Neural progenitor cell (in vitro differentiated cells): ENCODE data around the gene CFAP43. TPM values are rescaled to one million over a fixed set of nuclear protein-coding genes. Genes with fewer than 3 reads are reported as not detected.

Experiments used
- DNase-seq: peaks from one replicate; pipeline ENCODE4 v3.0.0-alpha.2; 2016; ENCODE audit warnings: low spot score
- H2AFZ ChIP-seq: fragments of 200-600 bp; sonication (generic); replicated peaks from 2 replicates; pipeline ENCODE4 v1.6.1; 2016; ENCODE audit warnings: antibody characterized with exemption
- H3F3A ChIP-seq: fragments of 200-600 bp; sonication (generic); 2 replicates; pipeline ENCODE4 v1.6.1; 2016; ENCODE audit warnings: antibody characterized with exemption, low read depth
- H3K27ac ChIP-seq: fragments of 200-600 bp; sonication (generic); 2 replicates; pipeline ENCODE4 v1.5.1; 2016; ENCODE audit warnings: mild to moderate bottlenecking
- H3K27me3 ChIP-seq: fragments of 200-600 bp; sonication (generic); 2 replicates; pipeline ENCODE4 v1.6.1; 2016; ENCODE audit warnings: mild to moderate bottlenecking, moderate library complexity
- H3K36me3 ChIP-seq: fragments of 200-600 bp; sonication (generic); 2 replicates; pipeline ENCODE4 v1.5.1; 2016
- H3K4me1 ChIP-seq: fragments of 200-600 bp; sonication (generic); 2 replicates; pipeline ENCODE4 v1.6.1; 2016; ENCODE audit warnings: mixed run types
- H3K4me2 ChIP-seq: fragments of 200-600 bp; sonication (generic); 2 replicates; pipeline ENCODE4 v1.6.1; 2016
- H3K4me3 ChIP-seq: fragments of 200-600 bp; sonication (generic); 2 replicates; pipeline ENCODE4 v1.5.1; 2016
- H3K79me2 ChIP-seq: fragments of 200-600 bp; sonication (generic); 2 replicates; pipeline ENCODE4 v1.6.1; 2016; ENCODE audit warnings: low read depth
- H3K9ac ChIP-seq: fragments of 200-600 bp; sonication (generic); 2 replicates; pipeline ENCODE4 v1.6.1; 2016
- H3K9me3 ChIP-seq: fragments of 200-600 bp; sonication (generic); 2 replicates; pipeline ENCODE4 v1.5.1; 2016; ENCODE audit warnings: low read depth
- H4K20me1 ChIP-seq: fragments of 200-600 bp; sonication (generic); 2 replicates; pipeline ENCODE4 v1.6.1; 2016; ENCODE audit warnings: low read depth
- H3K27ac Mint-ChIP-seq: 3 replicates; pipeline ENCODE4 v1.8.0; 2021; ENCODE audit warnings: mixed read lengths
- H3K27me3 Mint-ChIP-seq: 2 replicates; pipeline ENCODE4 v1.8.0; 2022; ENCODE audit warnings: low read depth, mild to moderate bottlenecking, inconsistent platforms, moderate library complexity, mixed read lengths; ENCODE audit not compliant: insufficient read depth
- H3K36me3 Mint-ChIP-seq: 3 replicates; pipeline ENCODE4 v1.8.0; 2021; ENCODE audit warnings: mixed read lengths
- H3K4me1 Mint-ChIP-seq: 3 replicates; pipeline ENCODE4 v1.8.0; 2021; ENCODE audit warnings: mixed read lengths
- H3K4me3 Mint-ChIP-seq: 3 replicates; pipeline ENCODE4 v1.8.0; 2021; ENCODE audit warnings: mild to moderate bottlenecking, moderate library complexity, mixed read lengths
- H3K9me3 Mint-ChIP-seq: 3 replicates; pipeline ENCODE4 v1.8.0; 2020; ENCODE audit warnings: mixed read lengths
- CTCF ChIP-seq: fragments of 200-600 bp; sonication (generic); IDR thresholded peaks from 2 replicates; pipeline ENCODE4 v1.5.1; 2017; ENCODE audit warnings: antibody characterized with exemption, mild to moderate bottlenecking
- EZH2 ChIP-seq: fragments of 200-600 bp; sonication (generic); IDR thresholded peaks from 2 replicates; pipeline ENCODE4 v1.6.1; 2017; ENCODE audit warnings: antibody characterized with exemption, mild to moderate bottlenecking, moderate library complexity
- EZH2phosphoT487 ChIP-seq: fragments of 200-600 bp; sonication (generic); IDR thresholded peaks from 2 replicates; pipeline ENCODE4 v1.6.1; 2017; ENCODE audit warnings: antibody characterized with exemption
- total RNA-seq: library from RNA; depleted of rRNA; stranded (reverse); fragments of >200 nt; gene quantifications from 2 replicates; pipeline ENCODE4 v1.2.3, GENCODE V29; 2015; ENCODE audit warnings: low replicate concordance

CFAP43 gene
- total RNA-seq, 1 donor from 2014 or later = 2.7 TPM

GRCh38 chr10:104273899-104274575 lies 41.9 kb upstream of the CFAP43 start:
- Histone ChIP-seq H4K20me1 (no peaks in the 10 kb centered on the region), H3K79me2 (no peaks in the 10 kb centered on the region), H3K27me3 (peaks cover 5% of the 10 kb centered on the region), H3K4me3 (no peak overlapping the region), H3K36me3 (no peaks in the 10 kb centered on the region), H3K9me3 (no peaks in the 10 kb centered on the region), H2AFZ (peak overlapping the region; percentile 95), H3K27ac (no peak overlapping the region), H3K4me1 (no peaks in the 10 kb centered on the region), H3F3A (no peaks in the 10 kb centered on the region), H3K4me2 (peak overlapping the region; percentile 70), H3K9ac (no peak overlapping the region)
- Mint-ChIP-seq H3K36me3 (no peaks in the 10 kb centered on the region), H3K9me3 (no peaks in the 10 kb centered on the region), H3K4me3 (no peak overlapping the region), H3K27me3 (no peaks in the 10 kb centered on the region), H3K27ac (no peak overlapping the region), H3K4me1 (peaks cover 14% of the 10 kb centered on the region)
- DNase-seq = no peak
- TF ChIP-seq CTCF = no peak
- no peak for TF ChIP-seq EZH2
- TF ChIP-seq EZH2phosphoT487 = no peak

DNA sequence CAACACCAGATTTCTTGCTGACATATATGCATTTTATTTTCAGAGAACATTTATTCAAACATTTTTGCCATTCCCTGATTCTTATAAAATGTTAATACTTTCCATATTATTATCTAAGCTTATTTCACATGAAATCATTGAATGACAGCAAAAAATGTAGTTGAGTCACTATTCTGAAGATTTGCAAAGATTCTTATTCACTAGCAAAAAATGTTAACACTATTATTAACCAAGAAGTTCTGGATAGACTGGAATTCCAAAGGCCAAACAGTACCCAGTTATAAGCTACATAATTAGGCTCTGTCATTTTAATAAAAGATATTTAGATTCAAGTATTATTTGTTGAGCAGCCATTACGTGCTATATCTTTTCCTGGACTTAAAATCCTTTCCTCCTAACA lies 41.1 kb upstream of the CFAP43 start:
- no peaks in the 10 kb centered on the region for H3K4me1 ChIP-seq
- TF ChIP-seq EZH2phosphoT487 (no peak), EZH2 (no peak), CTCF (no peak)
- Mint-ChIP-seq H3K9me3 (no peaks in the 10 kb centered on the region), H3K4me3 (no peak overlapping the region), H3K27me3 (no peaks in the 10 kb centered on the region), H3K27ac (no peak overlapping the region), H3K4me1 (peaks cover 17% of the 10 kb centered on the region), H3K36me3 (no peaks in the 10 kb centered on the region)
- H3K9me3 ChIP-seq = no peaks in the 10 kb centered on the region
- H3K79me2 ChIP-seq = peaks cover 3% of the 10 kb centered on the region
- peaks cover 5% of the 10 kb centered on the region for H3K27me3 ChIP-seq
- H3K4me3 ChIP-seq = no peak overlapping the region
- no peak overlapping the region for H3K4me2 ChIP-seq
- no peak overlapping the region for H2AFZ ChIP-seq
- H3K36me3 ChIP-seq = no peaks in the 10 kb centered on the region
- no peaks in the 10 kb centered on the region for H4K20me1 ChIP-seq
- no peak for DNase-seq
- no peak overlapping the region for H3K9ac ChIP-seq
- H3F3A ChIP-seq = no peaks in the 10 kb centered on the region
- no peak overlapping the region for H3K27ac ChIP-seq

GRCh38 chr10:104268713-104269645 lies 36.8 kb upstream of the CFAP43 start, which contains the start of gene GSTO2:
Gene GSTO2 (plus strand): TSS chr10:104269184. CDS start chr10:104274916, 5,732 bp downstream.
- Mint-ChIP-seq H3K36me3 (peaks cover 7% of the 10 kb centered on the region), H3K9me3 (no peaks in the 10 kb centered on the region), H3K27me3 (no peaks in the 10 kb centered on the region), H3K4me3 (peak within 1 kb of the TSS; percentile 88), H3K4me1 (peaks cover 17% of the 10 kb centered on the region), H3K27ac (peak within 1 kb of the TSS; percentile 82)
- Histone ChIP-seq H3K9ac (peak within 1 kb of the TSS; percentile 91), H3K27me3 (no peaks in the 10 kb centered on the region), H3K27ac (no peak within 1 kb of the TSS), H3K79me2 (peaks cover 46% of the 10 kb centered on the region), H4K20me1 (no peaks in the 10 kb centered on the region), H3K9me3 (no peaks in the 10 kb centered on the region), H3K36me3 (no peaks in the 10 kb centered on the region), H3K4me3 (peak within 1 kb of the TSS; percentile 94), H2AFZ (peak within 1 kb of the TSS; percentile 74), H3K4me2 (peak within 1 kb of the TSS; percentile 100), H3F3A (no peaks in the 10 kb centered on the region), H3K4me1 (peaks cover 8% of the 10 kb centered on the region)
- TF ChIP-seq CTCF (no peak), EZH2phosphoT487 (peak; percentile 38)
- peak; percentile 99 for DNase-seq
